ENCODE data around the gene GPSM1. TPM values are rescaled to one million over a fixed set of nuclear protein-coding genes. Genes with fewer than 3 reads are reported as not detected.

The GPSM1 gene
- total RNA-seq, 1 experiment from 2014 or later: 26.9 TPM

DNA sequence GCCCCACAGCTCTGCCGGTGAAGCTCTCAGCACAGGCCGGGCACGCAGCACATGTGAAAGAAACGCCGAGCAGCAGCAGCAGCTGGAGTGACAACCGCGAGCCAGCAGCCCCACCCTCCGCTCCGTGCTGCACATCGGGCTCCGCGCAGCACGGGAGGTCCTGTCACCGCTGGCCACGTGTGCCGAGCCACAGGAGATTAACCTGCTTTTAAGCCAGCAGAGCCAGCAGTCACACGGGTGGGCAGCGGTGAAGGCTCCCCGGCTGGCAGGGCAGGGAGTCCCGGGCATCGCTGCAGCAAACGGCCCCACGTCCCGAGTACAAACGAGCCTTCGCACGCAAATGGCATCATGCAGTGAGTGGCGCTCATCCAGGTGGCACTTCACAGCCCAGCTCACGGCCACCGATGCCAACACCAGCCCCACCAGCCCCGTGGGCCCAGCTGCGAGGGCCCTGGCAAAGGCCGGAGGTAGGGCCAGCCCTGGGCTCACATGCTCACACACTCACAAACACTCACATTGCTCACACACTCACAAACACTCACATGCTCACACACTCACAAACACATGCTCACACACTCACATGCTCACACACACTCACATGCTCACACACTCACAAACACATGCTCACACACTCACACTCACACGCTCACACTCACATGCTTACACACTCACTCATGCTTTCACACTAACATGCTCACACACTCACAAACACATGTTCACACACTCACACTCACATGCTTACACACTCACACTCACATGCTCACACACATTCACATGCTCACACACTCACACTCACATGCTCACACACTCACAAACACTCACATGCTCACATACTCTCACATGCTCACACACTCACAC lies 34.5 kb upstream of the GPSM1 start:
- Histone ChIP-seq H3F3A (ENCODE audit: low read length, unreplicated experiment) (no peaks in the 10 kb centered on the region), H3K27me3 (ENCODE audit: low read length) (no peaks in the 10 kb centered on the region), H3K79me2 (ENCODE audit: low read length) (no peaks in the 10 kb centered on the region), H4K20me1 (ENCODE audit: low read length) (no peaks in the 10 kb centered on the region), H3K4me3 (ENCODE audit: low read length) (no peak overlapping the region; the same call in 1 of the 2 replicates), H3K36me3 (ENCODE audit: low read depth, low read length) (no peaks in the 10 kb centered on the region), H2AFZ (ENCODE audit: low read length) (peak overlapping the region; percentile 48; the same call in 1 of the 2 replicates), H3K4me1 (ENCODE audit: insufficient read depth, low read length) (peaks cover 9% of the 10 kb centered on the region), H3K9me2 (replicated peaks; ENCODE audit: low read length) (no peaks in the 10 kb centered on the region), H3K4me2 (ENCODE audit: low read length) (peak overlapping the region; percentile 71), H3K9ac (ENCODE audit: low read length) (no peak overlapping the region), H3K9me3 (ENCODE audit: low read length) (no peaks in the 10 kb centered on the region), H3K27ac (ENCODE audit: low read length) (no peak overlapping the region)
- ChIA-PET POLR2A (ENCODE audit: unreplicated experiment) (no interaction called here), CTCF (no interaction called here)
- intact Hi-C loops (cut with micrococcal nuclease): no loop called here
- DNase-seq (peak; percentile 2), ATAC-seq (peak; percentile 48)
- TF ChIP-seq, protein P1, sequence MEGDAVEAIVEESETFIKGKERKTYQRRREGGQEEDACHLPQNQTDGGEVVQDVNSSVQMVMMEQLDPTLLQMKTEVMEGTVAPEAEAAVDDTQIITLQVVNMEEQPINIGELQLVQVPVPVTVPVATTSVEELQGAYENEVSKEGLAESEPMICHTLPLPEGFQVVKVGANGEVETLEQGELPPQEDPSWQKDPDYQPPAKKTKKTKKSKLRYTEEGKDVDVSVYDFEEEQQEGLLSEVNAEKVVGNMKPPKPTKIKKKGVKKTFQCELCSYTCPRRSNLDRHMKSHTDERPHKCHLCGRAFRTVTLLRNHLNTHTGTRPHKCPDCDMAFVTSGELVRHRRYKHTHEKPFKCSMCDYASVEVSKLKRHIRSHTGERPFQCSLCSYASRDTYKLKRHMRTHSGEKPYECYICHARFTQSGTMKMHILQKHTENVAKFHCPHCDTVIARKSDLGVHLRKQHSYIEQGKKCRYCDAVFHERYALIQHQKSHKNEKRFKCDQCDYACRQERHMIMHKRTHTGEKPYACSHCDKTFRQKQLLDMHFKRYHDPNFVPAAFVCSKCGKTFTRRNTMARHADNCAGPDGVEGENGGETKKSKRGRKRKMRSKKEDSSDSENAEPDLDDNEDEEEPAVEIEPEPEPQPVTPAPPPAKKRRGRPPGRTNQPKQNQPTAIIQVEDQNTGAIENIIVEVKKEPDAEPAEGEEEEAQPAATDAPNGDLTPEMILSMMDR (conservative IDR thresholded peaks at IDR 0.05; ENCODE audit: low read depth, low read length): no peak
- TF ChIP-seq EZH2phosphoT487 (IDR thresholded peaks at IDR 0.05; ENCODE audit: borderline replicate concordance, low read length) (no peak), EZH2 (IDR thresholded peaks at IDR 0.05; ENCODE audit: low read length, unreplicated experiment) (no peak)
- no TSS peak for BruUV-seq (replicated peaks)

DNA sequence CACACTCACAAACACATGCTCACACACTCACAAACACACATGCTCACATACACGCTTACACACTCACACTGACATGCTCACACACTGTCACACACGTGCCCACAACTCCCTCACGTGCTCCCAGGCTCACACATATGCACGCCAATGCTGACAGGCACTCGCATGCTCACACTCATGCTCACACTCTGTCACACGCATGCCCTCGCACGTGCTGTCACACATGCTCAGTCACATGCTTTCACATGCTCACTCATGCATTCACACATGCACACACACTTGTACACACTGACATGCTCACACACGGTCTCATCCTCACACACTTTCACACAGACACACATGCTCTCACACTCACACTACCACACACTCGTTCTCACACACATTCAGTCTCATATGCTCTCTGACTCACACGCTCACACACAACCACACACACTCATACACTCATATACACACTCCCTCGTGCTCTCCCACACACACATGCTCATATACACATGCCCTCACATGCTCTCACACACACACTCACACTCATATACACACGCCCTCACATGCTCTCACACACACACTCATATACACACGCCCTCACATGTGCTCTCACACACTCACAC lies 33.8 kb upstream of the GPSM1 start:
- POLR2A ChIA-PET (ENCODE audit: unreplicated experiment): no interaction called here
- DNase-seq: no peak
- Histone ChIP-seq H4K20me1 (ENCODE audit: low read length) (no peaks in the 10 kb centered on the region), H3K27me3 (ENCODE audit: low read length) (no peaks in the 10 kb centered on the region), H3F3A (ENCODE audit: low read length, unreplicated experiment) (no peaks in the 10 kb centered on the region), H3K4me3 (ENCODE audit: low read length) (no peak overlapping the region), H3K9me3 (ENCODE audit: low read length) (no peaks in the 10 kb centered on the region), H3K4me2 (ENCODE audit: low read length) (no peak overlapping the region), H3K9ac (ENCODE audit: low read length) (no peak overlapping the region), H3K27ac (ENCODE audit: low read length) (no peak overlapping the region), H3K79me2 (ENCODE audit: low read length) (no peaks in the 10 kb centered on the region), H2AFZ (ENCODE audit: low read length) (no peak overlapping the region), H3K36me3 (ENCODE audit: low read depth, low read length) (no peaks in the 10 kb centered on the region), H3K4me1 (ENCODE audit: insufficient read depth, low read length) (peaks cover 9% of the 10 kb centered on the region), H3K9me2 (replicated peaks; ENCODE audit: low read length) (no peaks in the 10 kb centered on the region)
- BruUV-seq (replicated peaks): no TSS peak
- intact Hi-C loops (cut with micrococcal nuclease): no loop called here
- ATAC-seq: no peak
- CTCF ChIA-PET: no interaction called here
- TF ChIP-seq EZH2phosphoT487 (IDR thresholded peaks at IDR 0.05; ENCODE audit: borderline replicate concordance, low read length) (no peak), EZH2 (IDR thresholded peaks at IDR 0.05; ENCODE audit: low read length, unreplicated experiment) (no peak)
- TF ChIP-seq, protein P1 (conservative IDR thresholded peaks at IDR 0.05; ENCODE audit: low read depth, low read length): no peak

DNA sequence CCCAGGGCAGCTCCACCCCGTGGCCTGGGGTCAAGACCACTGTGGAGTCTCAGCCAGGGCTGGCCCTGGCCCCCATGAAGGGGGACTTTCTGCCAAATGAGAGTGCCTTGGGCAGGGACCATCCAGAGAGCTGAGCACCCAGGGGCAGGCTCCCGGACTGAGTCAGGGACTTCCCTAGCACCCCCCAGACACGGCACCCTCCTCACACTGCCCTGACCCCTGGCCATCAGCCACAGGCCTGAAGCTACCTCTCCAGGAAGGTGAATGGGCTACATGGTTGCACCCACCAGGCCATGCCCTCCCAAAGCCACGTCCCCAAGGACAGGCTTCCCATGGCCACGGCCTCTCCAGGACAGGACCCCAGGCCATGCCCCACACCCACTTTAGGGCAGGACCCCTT lies 32.9 kb upstream of the GPSM1 start:
- H3K4me2 ChIP-seq (ENCODE audit: low read length): no peak overlapping the region
- intact Hi-C loops (cut with micrococcal nuclease): no loop called here
- no peak for TF ChIP-seq EZH2phosphoT487 (IDR thresholded peaks at IDR 0.05; ENCODE audit: borderline replicate concordance, low read length)
- TF ChIP-seq, protein P1 (conservative IDR thresholded peaks at IDR 0.05; ENCODE audit: low read depth, low read length): no peak
- TF ChIP-seq EZH2 (IDR thresholded peaks at IDR 0.05; ENCODE audit: low read length, unreplicated experiment): no peak
- ATAC-seq (no peak), DNase-seq (no peak)
- no peak overlapping the region for H2AFZ ChIP-seq (ENCODE audit: low read length)
- H3K4me1 ChIP-seq (ENCODE audit: insufficient read depth, low read length): peaks cover 9% of the 10 kb centered on the region
- H3K79me2 ChIP-seq (ENCODE audit: low read length): no peaks in the 10 kb centered on the region
- BruUV-seq (replicated peaks): no TSS peak
- H4K20me1 ChIP-seq (ENCODE audit: low read length): no peaks in the 10 kb centered on the region
- no peaks in the 10 kb centered on the region for H3K27me3 ChIP-seq (ENCODE audit: low read length)
- H3K27ac ChIP-seq (ENCODE audit: low read length): no peak overlapping the region
- H3F3A ChIP-seq (ENCODE audit: low read length, unreplicated experiment): no peaks in the 10 kb centered on the region
- POLR2A ChIA-PET (ENCODE audit: unreplicated experiment): no interaction called here
- no peak overlapping the region for H3K4me3 ChIP-seq (ENCODE audit: low read length)
- no peak overlapping the region for H3K9ac ChIP-seq (ENCODE audit: low read length)
- H3K9me3 ChIP-seq (ENCODE audit: low read length): no peaks in the 10 kb centered on the region
- H3K36me3 ChIP-seq (ENCODE audit: low read depth, low read length): no peaks in the 10 kb centered on the region
- H3K9me2 ChIP-seq (replicated peaks; ENCODE audit: low read length): no peaks in the 10 kb centered on the region
- CTCF ChIA-PET: no interaction called here

Data from PC-3 (cell line).